H1 (cell line): ENCODE measurements around the gene SGMS1. TPM values are rescaled to one million over a fixed set of nuclear protein-coding genes. Genes with fewer than 3 reads are reported as not detected.

Source experiments
- CTCF ChIA-PET: fragments of 300-600 bp; sonication (Branson Sonifier 250); formaldehyde crosslinking; loops from one replicate; lab custom pipeline; 2021; ENCODE audit not compliant: partially characterized antibody; lab: Charles Lee
- POLR2A ChIA-PET: fragments of 300-600 bp; sonication (Branson Sonifier 250); formaldehyde crosslinking; loops from one replicate; lab custom pipeline; 2021; ENCODE audit warnings: inconsistent platforms; ENCODE audit not compliant: partially characterized antibody; lab: Charles Lee
- DNase-seq, 2 experiments: peaks; one replicate each; pipeline versions ENCODE4 v3.0.0 to v3.0.0-alpha.2; 2010 to 2022; ENCODE audit warnings: low spot score in 2 of 2, low read depth in 1 of 2, mixed read lengths in 1 of 2
- FAIRE-seq: peaks from 2 replicates; lab custom pipeline; 2011; peaks lifted over from hg19 to GRCh38; lab: Jason Lieb, UNC
- H2AFZ ChIP-seq: 2 replicates; pipeline ENCODE4 v1.8.1; 2012; ENCODE audit warnings: low read length, inconsistent platforms
- H2AK5ac ChIP-seq: 2 replicates; pipeline ENCODE4 v1.6.1; 2013; ENCODE audit warnings: low read depth, low read length
- H2BK120ac ChIP-seq: replicated peaks from 2 replicates; pipeline ENCODE3; 2013; ENCODE audit warnings: low read depth, low read length, inconsistent platforms
- H2BK12ac ChIP-seq: 2 replicates; pipeline ENCODE4 v1.6.1; 2013; ENCODE audit warnings: low read depth, low read length
- H2BK15ac ChIP-seq: 2 replicates; pipeline ENCODE4 v1.6.1; 2013; ENCODE audit warnings: low read length
- H2BK20ac ChIP-seq: 2 replicates; pipeline ENCODE4 v1.6.1; 2013; ENCODE audit warnings: low read length
- H2BK5ac ChIP-seq: 2 replicates; pipeline ENCODE4 v1.6.1; 2013; ENCODE audit warnings: low read depth, low read length
- H3K14ac ChIP-seq: 2 replicates; pipeline ENCODE4 v1.6.1; 2013; ENCODE audit warnings: inconsistent platforms; ENCODE audit not compliant: insufficient read length
- H3K18ac ChIP-seq: 2 replicates; pipeline ENCODE4 v1.6.1; 2013; ENCODE audit warnings: low read length; ENCODE audit errors: extremely low read depth
- H3K23ac ChIP-seq: 2 replicates; pipeline ENCODE4 v1.6.1; 2013; ENCODE audit warnings: inconsistent platforms; ENCODE audit not compliant: insufficient read length
- H3K23me2 ChIP-seq: 2 replicates; pipeline ENCODE4 v1.6.1; 2013; ENCODE audit warnings: low read depth, low read length
- H3K27ac ChIP-seq: 2 replicates; pipeline ENCODE4 v1.6.1; 2011; ENCODE audit warnings: low read depth, low read length, inconsistent platforms
- H3K27me3 ChIP-seq, 4 experiments: replicated peaks in 1 of 4; 1 replicate in 1 of 4; 2 replicates in 3 of 4; pipeline versions ENCODE4 v1.6.1 to v1.8.1; 2011 to 2013; ENCODE audit warnings: low read length in 3 of 4, mild to moderate bottlenecking in 3 of 4, inconsistent platforms in 2 of 4, mixed read lengths in 2 of 4, moderate library complexity in 1 of 4; ENCODE audit not compliant: control insufficient read depth in 3 of 4, insufficient read depth in 3 of 4; ENCODE audit errors: extremely low read depth in 1 of 4
- H3K36me3 ChIP-seq, 4 experiments: 2 replicates each; pipeline versions ENCODE4 v1.6.1 to v1.8.1; 2011 to 2013; ENCODE audit warnings: mild to moderate bottlenecking in 4 of 4, low read length in 3 of 4, moderate library complexity in 2 of 4, control low read depth in 1 of 4, inconsistent platforms in 1 of 4; ENCODE audit not compliant: insufficient read depth in 4 of 4, control insufficient read depth in 2 of 4
- H3K4ac ChIP-seq: replicated peaks from 2 replicates; pipeline ENCODE3; 2013; ENCODE audit warnings: low read length, low read depth, mixed read lengths, inconsistent platforms; ENCODE audit not compliant: insufficient read length
- H3K4me1 ChIP-seq, 4 experiments: replicated peaks in 1 of 4; 1 replicate in 1 of 4; 2 replicates in 3 of 4; pipeline versions ENCODE4 v1.6.1 to v1.8.1; 2011 to 2013; ENCODE audit warnings: low read length in 3 of 4, inconsistent platforms in 2 of 4, mixed read lengths in 1 of 4; ENCODE audit not compliant: insufficient read depth in 4 of 4, control insufficient read depth in 3 of 4
- H3K4me2 ChIP-seq, 2 experiments: 2 replicates each; pipeline versions ENCODE4 v1.6.1 to v1.8.1; 2011 to 2013; ENCODE audit warnings: low read depth in 2 of 2, low read length in 2 of 2, control low read depth in 1 of 2, inconsistent platforms in 1 of 2, mild to moderate bottlenecking in 1 of 2; ENCODE audit not compliant: insufficient read depth in 1 of 2
- H3K4me3 ChIP-seq, 4 experiments: fragments of 200-600, 300-600 bp in 1 of 4; sonication (generic), shearing (Covaris generic), sonication (Bioruptor Twin) in 1 of 4; 2 replicates each; pipeline versions ENCODE4 v1.5.1 to v1.8.1; 2011 to 2016; ENCODE audit warnings: low read length in 4 of 4, low read depth in 3 of 4, control low read depth in 2 of 4, inconsistent platforms in 2 of 4, mild to moderate bottlenecking in 2 of 4, mixed read lengths in 1 of 4, moderate library complexity in 1 of 4; ENCODE audit not compliant: insufficient read depth in 2 of 4; ENCODE audit errors: extremely low read depth in 1 of 4
- H3K56ac ChIP-seq: replicated peaks from 2 replicates; pipeline ENCODE3; 2013; ENCODE audit warnings: low read depth, mild to moderate bottlenecking, mixed read lengths, low read length, inconsistent platforms; ENCODE audit not compliant: insufficient read length
- H3K79me1 ChIP-seq: 2 replicates; pipeline ENCODE4 v1.6.1; 2013; ENCODE audit warnings: low read depth, low read length, control low read depth
- H3K79me2 ChIP-seq, 2 experiments: 2 replicates each; pipeline versions ENCODE4 v1.6.1 to v1.8.1; 2012 to 2013; ENCODE audit warnings: low read length in 2 of 2, mild to moderate bottlenecking in 2 of 2, inconsistent platforms in 1 of 2; ENCODE audit not compliant: insufficient read depth in 2 of 2, control insufficient read depth in 1 of 2
- H3K9ac ChIP-seq, 4 experiments: replicated peaks in 1 of 4; 1 replicate in 1 of 4; 2 replicates in 3 of 4; pipeline versions ENCODE4 v1.6.1 to v1.8.1; 2011 to 2013; ENCODE audit warnings: low read depth in 3 of 4, low read length in 3 of 4, control low read depth in 2 of 4, mild to moderate bottlenecking in 2 of 4, moderate library complexity in 2 of 4, inconsistent platforms in 1 of 4; ENCODE audit errors: extremely low read depth in 1 of 4
- H3K9me3 ChIP-seq, 2 experiments: 2 replicates each; pipeline versions ENCODE4 v1.6.1 to v1.8.1; 2012 to 2013; ENCODE audit warnings: mild to moderate bottlenecking in 2 of 2, moderate library complexity in 2 of 2, control low read depth in 1 of 2, inconsistent platforms in 1 of 2, low read depth in 1 of 2, low read length in 1 of 2, mixed read lengths in 1 of 2; ENCODE audit not compliant: insufficient read depth in 2 of 2
- H4K20me1 ChIP-seq, 2 experiments: replicated peaks in 1 of 2; 2 replicates each; pipeline versions ENCODE3 to v1.8.1; 2011 to 2013; ENCODE audit warnings: inconsistent platforms in 2 of 2, low read length in 2 of 2, mild to moderate bottlenecking in 1 of 2; ENCODE audit not compliant: insufficient read depth in 2 of 2, control insufficient read depth in 1 of 2
- H4K5ac ChIP-seq: 2 replicates; pipeline ENCODE4 v1.6.1; 2013; ENCODE audit warnings: low read length, low read depth, mixed read lengths, inconsistent platforms; ENCODE audit not compliant: insufficient read length
- H4K8ac ChIP-seq: 2 replicates; pipeline ENCODE4 v1.8.0; 2013; ENCODE audit warnings: mild to moderate bottlenecking, moderate library complexity, low read length, inconsistent platforms; ENCODE audit not compliant: insufficient read depth; ENCODE audit errors: extremely low read depth
- H4K91ac ChIP-seq: replicated peaks from 2 replicates; pipeline ENCODE3; 2013; ENCODE audit warnings: low read length, mixed read lengths, inconsistent platforms; ENCODE audit not compliant: insufficient read length
- CEBPB ChIP-seq: IDR thresholded peaks from 2 replicates; pipeline ENCODE4 v1.6.1; 2012; ENCODE audit warnings: low read depth, low read length
- CHD1 ChIP-seq: IDR thresholded peaks from 2 replicates; pipeline ENCODE4 v1.6.1; 2012; ENCODE audit warnings: low read depth, low read length, improper control_type of control experiment
- CREB1 ChIP-seq: IDR thresholded peaks from 2 replicates; pipeline ENCODE4 v1.6.1; 2012; ENCODE audit warnings: inconsistent platforms
- KDM1A ChIP-seq: fragments of 200-600, 300-600 bp; sonication (generic); IDR thresholded peaks from 2 replicates; pipeline ENCODE4 v1.7.1; 2016; ENCODE audit warnings: mild to moderate bottlenecking, low read length, borderline replicate concordance
- WGBS, 2 experiments: shearing (Covaris generic) in 1 of 2; methylation state at CpG; one replicate each; pipeline versions ENCODE4 v1.1.6 to v1.1.7; 2013 to 2015; ENCODE audit warnings: low lambda C conversion rate in 2 of 2, mixed read lengths in 2 of 2, inconsistent platforms in 1 of 2, low coverage in 1 of 2, missing lambda C conversion rate in 1 of 2; ENCODE audit not compliant: insufficient replicate concordance in 2 of 2, insufficient coverage in 1 of 2, insufficient read length in 1 of 2; ENCODE audit errors: extremely low coverage in 1 of 2, missing lambda C conversion rate in 1 of 2; 5-methylcytosine and 5-hydroxymethylcytosine counted together
- polyA plus RNA-seq, 7 experiments: library from polyadenylated mRNA; depleted of rRNA in 3 of 7; stranded (reverse) in 5 of 7; unstranded in 2 of 7; fragments of >200 nt in 5 of 7; fragments of 200-250 nt in 2 of 7; gene quantifications; 1 replicate in 5 of 7; 2 replicates in 1 of 7; 4 replicates in 1 of 7; pipeline versions ENCODE4 v1.2.1 to v1.2.3, GENCODE V29; 2011 to 2013; ENCODE audit warnings: missing spikeins in 2 of 7, mixed read lengths in 2 of 7
- total RNA-seq: library from RNA; stranded (reverse); fragmentation: NEBNext Ultra II Directional; extraction: Animal tissue kit (Norgen Biotek cat#: 25700); gene quantifications from 2 replicates; pipeline ENCODE4 v1.2.1, GENCODE V29; 2021
- TF ChIP-seq, protein P1 (sequence below): IDR thresholded peaks from 2 replicates; pipeline ENCODE4 v1.6.1; 2011; ENCODE audit warnings: low read depth, mild to moderate bottlenecking, low read length; ENCODE audit not compliant: insufficient read depth
- TF ChIP-seq, protein P2 (sequence below), 3 experiments: IDR thresholded peaks; 1 replicate in 2 of 3; 2 replicates in 1 of 3; pipeline versions ENCODE4 v1.5.1 to v1.6.1; 2011; ENCODE audit warnings: low read length in 3 of 3, mild to moderate bottlenecking in 3 of 3, inconsistent platforms in 2 of 3, low read depth in 1 of 3, moderate library complexity in 1 of 3; ENCODE audit not compliant: insufficient read depth in 1 of 3; ENCODE audit errors: control extremely low read depth in 1 of 3

Gene SGMS1
- total and polyA plus RNA-seq, 2 of the 8 experiments (the other 6 are each of a cell fraction or from before 2014, with no cell fraction given) = 6.0 to 15.6 TPM

DNA sequence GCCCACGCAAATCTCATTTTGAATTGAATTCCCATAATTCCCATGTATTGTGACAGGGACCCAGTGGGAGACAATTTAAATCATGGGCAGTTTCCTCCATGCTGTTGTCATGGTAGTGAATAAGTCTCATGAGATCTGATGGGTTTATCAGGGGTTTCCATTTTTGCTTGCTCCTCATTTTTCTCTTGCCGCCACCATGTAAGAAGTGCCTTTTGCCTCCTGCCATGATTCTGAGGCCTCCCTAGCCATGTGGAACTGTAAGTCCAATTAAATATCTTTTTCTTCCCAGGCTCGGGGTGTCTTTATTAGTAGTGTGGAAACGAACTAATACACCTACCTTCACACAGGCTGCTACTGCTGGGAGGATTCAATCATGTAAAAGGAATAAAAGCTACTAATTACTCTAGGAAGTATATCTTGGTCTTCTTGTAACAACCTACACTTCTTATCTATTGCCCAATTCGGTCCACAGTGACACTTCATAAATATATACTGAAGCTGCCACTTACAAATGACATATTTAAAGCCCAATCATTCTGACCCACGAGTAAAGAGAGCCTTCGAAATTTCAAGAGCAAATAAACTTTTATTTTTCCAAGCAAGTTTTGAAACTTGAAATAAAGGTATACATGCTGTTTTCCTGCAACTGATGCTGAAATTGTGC lies 272.1 kb downstream of the SGMS1 start:
- H4K20me1 ChIP-seq = no peaks in the 10 kb centered on the region
- no peak overlapping the region for H3K9ac ChIP-seq
- no peak overlapping the region for H3K18ac ChIP-seq
- no peaks in the 10 kb centered on the region for H3K4me1 ChIP-seq
- H3K14ac ChIP-seq = no peak overlapping the region
- no peak for FAIRE-seq
- H2BK120ac ChIP-seq = no peak overlapping the region
- DNase-seq = no peak
- WGBS, 2 experiments = 91% methylated on average over 7 of the region's 7 CpGs; no CpG with 5 or more reads in 1 of the 2 experiments
- H3K4me3 ChIP-seq = no peak overlapping the region
- H4K91ac ChIP-seq = no peak overlapping the region
- no peaks in the 10 kb centered on the region for H3K27me3 ChIP-seq
- H3K79me2 ChIP-seq = no peaks in the 10 kb centered on the region
- H2AFZ ChIP-seq = no peak overlapping the region
- H2BK20ac ChIP-seq = no peak overlapping the region
- TF ChIP-seq, protein P1, sequence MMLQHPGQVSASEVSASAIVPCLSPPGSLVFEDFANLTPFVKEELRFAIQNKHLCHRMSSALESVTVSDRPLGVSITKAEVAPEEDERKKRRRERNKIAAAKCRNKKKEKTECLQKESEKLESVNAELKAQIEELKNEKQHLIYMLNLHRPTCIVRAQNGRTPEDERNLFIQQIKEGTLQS = no peak
- TF ChIP-seq CREB1 (no peak), CHD1 (no peak), CEBPB (no peak), KDM1A (no peak)
- TF ChIP-seq, protein P2, sequence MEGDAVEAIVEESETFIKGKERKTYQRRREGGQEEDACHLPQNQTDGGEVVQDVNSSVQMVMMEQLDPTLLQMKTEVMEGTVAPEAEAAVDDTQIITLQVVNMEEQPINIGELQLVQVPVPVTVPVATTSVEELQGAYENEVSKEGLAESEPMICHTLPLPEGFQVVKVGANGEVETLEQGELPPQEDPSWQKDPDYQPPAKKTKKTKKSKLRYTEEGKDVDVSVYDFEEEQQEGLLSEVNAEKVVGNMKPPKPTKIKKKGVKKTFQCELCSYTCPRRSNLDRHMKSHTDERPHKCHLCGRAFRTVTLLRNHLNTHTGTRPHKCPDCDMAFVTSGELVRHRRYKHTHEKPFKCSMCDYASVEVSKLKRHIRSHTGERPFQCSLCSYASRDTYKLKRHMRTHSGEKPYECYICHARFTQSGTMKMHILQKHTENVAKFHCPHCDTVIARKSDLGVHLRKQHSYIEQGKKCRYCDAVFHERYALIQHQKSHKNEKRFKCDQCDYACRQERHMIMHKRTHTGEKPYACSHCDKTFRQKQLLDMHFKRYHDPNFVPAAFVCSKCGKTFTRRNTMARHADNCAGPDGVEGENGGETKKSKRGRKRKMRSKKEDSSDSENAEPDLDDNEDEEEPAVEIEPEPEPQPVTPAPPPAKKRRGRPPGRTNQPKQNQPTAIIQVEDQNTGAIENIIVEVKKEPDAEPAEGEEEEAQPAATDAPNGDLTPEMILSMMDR (IDR thresholded peaks at IDR 0.05; ENCODE audit: control extremely low read depth in 1 of 3, insufficient read depth in 1 of 3, low read depth in 1 of 3, low read length in 3 of 3) = no peak
- H2AK5ac ChIP-seq = no peak overlapping the region
- no peak overlapping the region for H2BK5ac ChIP-seq
- peaks cover 10 to 26% of the 10 kb centered on the region in 2 experiments; a peak in 3 of 4 replicates for H3K9me3 ChIP-seq
- H4K8ac ChIP-seq = no peak overlapping the region
- H3K36me3 ChIP-seq = peaks cover 0 to 3% (median 0%) of the 10 kb centered on the region in 4 experiments; a peak in 2 of 8 replicates
- H3K23ac ChIP-seq = no peak overlapping the region
- H3K79me1 ChIP-seq = no peaks in the 10 kb centered on the region
- H2BK15ac ChIP-seq = no peak overlapping the region
- POLR2A ChIA-PET = no interaction called here
- no peaks in the 10 kb centered on the region for H3K23me2 ChIP-seq
- H3K4me2 ChIP-seq = no peak overlapping the region
- H2BK12ac ChIP-seq = no peak overlapping the region
- H3K56ac ChIP-seq = no peak overlapping the region
- no peak overlapping the region for H3K27ac ChIP-seq
- no peak overlapping the region for H4K5ac ChIP-seq
- CTCF ChIA-PET = interaction anchor here (0.6 kb wide), 1 partner anchor 37 kb away, joined by 6 read pairs; no protein-coding TSS in a partner anchor
- no peak overlapping the region for H3K4ac ChIP-seq
